GM04504 (cell line): Measurements from ENCODE around the gene FHIT.

Experiments used
- DNase-seq: peaks from one replicate; pipeline ENCODE4 v3.0.0-alpha.2; 2012; ENCODE audit warnings: low read depth

Gene FHIT

DNA sequence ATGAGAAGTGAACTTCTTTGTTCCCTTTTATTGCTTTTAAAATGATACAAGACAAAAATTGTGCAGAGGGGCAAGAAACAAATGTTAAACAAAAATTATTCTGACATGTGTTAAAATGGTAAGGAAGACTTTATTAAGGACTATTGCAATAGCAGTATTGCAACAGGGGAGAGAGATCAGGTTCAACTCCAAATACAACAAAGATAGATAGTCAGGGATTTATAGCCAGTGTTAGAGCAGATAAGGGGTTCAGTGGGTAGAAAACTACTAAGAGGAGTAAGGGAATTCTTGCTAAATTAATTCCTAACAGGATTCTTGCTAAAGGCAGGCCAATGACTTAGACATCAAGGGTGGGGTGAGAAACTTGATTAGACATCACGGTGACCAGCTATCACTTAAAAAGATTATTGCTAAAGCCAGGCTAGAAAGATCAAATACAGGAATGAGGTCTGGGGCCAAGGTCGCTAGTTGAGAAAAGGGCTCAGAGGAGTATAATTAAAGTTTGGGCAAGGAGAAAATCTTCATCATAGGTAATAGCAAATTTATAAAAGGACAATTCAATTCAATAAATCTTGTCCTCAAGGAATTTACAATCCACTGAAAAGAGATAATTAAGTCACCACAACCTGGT, 81.5 kb downstream of the FHIT start:
- no peak for DNase-seq

DNA sequence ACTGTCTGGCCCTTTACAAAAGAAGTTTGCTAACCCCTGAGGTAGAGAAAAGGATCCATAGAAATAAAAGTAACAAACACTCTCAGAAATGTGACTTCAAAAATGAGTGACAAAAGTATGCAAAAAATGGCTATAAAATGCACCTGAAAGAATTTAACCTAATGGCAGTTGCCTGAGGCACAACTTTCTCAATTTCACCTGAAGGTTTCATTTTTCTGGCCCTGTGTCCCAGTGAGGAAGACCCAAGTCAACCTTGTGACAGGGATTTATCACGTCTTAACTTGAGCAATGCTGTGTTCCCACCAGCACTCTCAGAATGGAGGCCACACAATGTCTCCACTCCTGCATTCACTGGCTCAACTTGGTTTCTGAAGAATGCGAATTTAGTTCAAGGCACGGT, 83.0 kb downstream of the FHIT start:
- DNase-seq, result no peak

GRCh38 chr3:61162965-61163364, 88.3 kb downstream of the FHIT start:
- no peak for DNase-seq

DNA sequence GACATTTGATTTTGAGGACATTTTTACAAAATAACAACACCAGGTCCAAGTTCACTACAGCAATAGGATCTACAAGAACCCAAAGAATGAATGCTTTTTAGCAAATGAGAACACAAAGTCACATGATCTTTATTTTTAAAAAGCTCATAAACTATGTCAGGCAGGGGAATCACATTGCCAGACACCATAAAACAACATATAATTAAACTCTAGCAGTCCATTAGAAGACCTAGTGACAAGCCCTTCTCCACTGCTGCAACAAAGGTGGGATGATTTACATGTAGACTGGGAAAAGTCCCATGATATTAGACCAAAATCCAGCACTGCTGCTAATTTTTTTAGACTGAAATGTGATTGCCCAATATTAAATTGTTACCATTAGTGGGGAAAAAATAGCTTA, 92.6 kb downstream of the FHIT start:
- no peak for DNase-seq

DNA sequence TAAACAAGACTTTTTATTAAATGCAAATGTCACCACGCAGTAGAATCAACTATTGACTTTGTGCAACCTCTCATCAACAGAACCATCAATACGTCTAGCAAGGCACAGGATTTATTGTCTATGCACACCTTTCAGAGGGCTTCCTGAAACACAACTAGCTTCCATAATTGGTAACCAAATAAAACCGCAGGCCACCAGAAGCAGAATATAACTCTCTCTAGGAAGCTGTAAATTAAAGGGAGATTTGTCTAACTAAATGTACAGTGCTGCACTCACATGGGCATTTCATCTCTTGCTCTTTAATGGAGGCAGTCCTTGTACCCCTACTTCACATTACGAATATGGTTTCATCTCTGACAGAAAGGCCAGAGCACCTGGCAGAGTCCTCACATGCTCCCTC, 93.0 kb downstream of the FHIT start:
- DNase-seq, result no peak

GRCh38 chr3:61157414-61157813, 93.8 kb downstream of the FHIT start:
- no peak for DNase-seq

DNA sequence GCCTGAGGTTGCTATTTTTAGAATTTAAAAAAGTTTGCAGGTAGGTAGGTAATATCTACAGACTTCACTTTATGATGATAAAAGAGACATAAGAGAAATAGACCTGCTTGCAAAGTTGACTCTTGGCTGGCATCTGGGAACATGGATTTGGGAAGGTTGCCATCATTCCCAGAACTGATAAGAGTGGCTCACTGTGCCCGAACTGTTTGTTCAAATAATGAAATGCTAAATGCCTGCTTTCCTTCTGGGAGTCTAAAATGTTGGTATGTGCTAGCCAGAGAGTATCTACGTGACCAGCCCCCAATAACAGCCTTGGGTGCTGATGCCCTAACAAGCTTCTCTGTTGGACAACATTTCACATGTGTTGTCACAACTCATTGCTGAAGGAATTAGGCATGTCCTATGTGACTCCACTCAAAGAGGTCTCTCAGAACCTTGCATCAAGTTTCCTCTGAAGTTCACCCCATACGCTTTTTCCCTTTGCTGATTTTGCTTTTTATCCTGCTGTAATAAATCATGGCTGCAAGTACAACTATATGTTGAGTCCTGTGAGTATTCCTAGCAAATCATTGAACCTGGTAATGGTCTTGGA, 95.5 kb downstream of the FHIT start:
- DNase-seq, result no peak

DNA sequence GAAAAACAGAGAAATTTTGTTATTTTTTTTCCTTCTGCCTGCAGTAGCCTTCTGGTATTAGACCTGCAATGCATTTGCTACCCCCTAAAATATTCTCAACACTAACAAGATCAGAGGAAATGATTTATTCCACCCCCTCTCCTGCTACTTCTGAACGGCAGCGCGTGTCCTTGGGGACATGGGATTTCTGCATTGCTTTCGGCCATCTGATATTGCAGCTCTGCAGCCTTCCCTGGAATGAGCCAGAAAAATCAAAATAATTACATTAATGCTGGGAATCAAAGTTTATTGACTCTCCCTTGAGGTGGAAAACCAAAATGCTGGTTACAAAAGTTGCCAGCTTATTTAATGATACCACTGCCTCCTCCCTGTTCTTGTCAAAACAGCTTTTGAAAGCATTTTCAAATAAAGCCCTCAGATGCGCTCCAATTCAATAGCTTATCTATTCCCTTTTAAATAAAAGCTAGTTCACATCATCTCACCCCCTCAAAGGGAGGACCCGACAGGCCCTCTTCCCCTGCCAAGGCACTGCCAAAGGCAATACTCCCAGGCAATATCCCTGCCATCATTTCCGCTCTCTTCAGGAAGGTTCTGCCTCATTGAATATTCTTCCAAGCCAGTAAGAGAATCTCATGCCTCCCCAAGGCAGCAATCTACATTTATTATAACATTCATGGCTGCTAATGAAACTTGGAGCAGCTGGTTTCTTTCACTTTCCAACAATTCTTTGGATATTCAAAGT, 96.6 kb downstream of the FHIT start:
- no peak for DNase-seq

- no peak for DNase-seq
Observed at GRCh38 chr3:61152071-61152470, 99.2 kb downstream of the FHIT start.

DNA sequence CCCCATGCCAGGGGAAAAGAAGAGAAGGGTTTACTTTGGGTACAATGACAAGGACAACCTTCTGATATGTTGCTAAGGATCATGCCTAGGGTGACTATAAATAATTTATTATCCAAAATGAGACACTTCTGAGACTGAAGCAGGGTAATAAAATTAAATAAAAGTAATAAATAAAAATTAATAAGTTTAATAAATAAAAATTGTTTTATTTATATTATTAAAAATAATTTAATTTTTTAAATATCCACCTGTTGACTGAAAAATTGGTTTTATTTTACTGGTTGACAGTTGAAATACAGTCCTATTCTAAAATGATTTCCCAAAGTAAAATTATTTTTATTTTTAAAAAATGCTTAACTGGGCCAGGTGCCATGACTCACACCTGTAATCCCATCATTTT, 102.0 kb downstream of the FHIT start:
- no peak for DNase-seq

DNA sequence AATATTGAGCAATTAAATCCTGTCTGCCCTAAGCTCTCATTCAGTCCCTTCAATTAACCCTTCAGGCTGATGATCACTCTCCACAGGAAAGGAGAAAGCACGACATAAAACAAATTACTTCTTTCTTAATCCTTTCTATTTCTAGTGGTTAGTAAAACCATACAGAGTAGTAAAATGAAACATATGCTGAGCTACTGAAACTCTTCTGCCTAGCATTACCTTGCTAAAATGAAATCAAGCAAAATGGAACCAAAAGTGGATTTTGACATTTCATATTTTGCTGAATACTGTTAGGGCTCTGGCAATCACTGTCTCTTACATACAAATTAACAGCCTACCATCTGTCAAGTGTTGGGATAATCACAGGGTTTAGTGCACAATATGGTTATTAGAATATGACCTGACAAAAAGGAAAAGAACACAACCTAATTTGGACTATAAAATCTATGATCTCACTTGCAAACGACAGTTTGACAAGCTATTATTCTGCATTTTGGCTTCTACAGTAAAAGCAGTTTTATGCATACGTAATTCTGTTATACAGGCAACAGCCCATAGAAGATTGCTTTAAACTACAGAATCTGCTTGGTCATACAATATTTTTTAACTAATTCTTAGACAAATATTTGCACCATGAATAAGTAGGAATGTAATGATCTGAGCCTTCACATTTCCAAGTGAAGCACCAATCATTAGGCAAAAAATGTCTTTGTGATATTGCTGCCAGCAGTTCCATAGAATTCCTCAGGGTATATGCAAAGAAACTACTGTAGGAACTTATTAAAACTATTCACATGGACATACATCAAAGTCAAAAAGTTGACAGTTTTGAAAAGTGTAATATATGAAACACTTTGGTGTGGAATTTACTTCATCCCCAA, 105.0 kb downstream of the FHIT start:
- DNase-seq, result no peak

GRCh38 chr3:61141697-61142096, 109.6 kb downstream of the FHIT start:
- DNase-seq, result no peak

DNA sequence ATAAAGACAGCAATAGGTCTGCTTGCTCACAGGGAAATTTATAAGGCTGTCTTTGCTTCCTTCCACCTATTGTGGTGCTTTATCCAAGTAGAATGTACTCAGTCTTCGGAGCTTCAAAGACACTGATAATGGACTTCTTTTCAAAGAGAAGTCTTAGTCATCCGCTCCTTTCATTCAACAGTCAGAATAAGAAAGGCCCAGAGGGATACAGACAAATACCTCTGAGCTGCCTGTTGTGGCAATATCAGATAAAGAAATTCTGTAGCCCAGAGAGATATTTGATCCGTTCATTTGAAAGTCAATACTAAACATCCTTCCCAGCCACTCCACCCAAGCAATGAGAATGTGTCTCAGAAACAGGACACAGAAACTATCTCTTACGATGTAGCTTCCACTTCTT, 110.0 kb downstream of the FHIT start:
- DNase-seq, result no peak

GRCh38 chr3:61139686-61140085, 111.6 kb downstream of the FHIT start:
- no peak for DNase-seq

DNA sequence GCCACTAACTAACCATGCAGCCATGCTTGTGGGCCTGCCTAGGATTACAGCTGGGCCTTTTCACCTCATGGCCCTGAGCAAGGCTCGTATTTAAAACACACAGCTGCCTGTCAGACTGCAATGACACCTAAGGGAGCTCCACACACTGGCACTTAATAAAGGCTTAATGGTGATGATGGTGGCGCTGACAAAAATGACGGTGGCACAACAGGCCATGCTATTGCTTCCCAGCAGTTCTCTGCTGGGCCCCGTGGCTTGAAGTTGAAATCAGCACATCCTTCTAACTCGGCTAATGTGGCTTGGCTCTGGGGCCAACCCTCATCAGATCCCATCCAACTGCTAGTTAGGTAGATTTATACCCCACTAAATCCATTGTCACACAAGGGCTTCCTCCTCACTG, 112.9 kb downstream of the FHIT start:
- DNase-seq, result no peak

GRCh38 chr3:61136191-61136590, 115.1 kb downstream of the FHIT start:
- no peak for DNase-seq

- no peak for DNase-seq
Observed at GRCh38 chr3:61134532-61134931, 116.7 kb downstream of the FHIT start.

DNA sequence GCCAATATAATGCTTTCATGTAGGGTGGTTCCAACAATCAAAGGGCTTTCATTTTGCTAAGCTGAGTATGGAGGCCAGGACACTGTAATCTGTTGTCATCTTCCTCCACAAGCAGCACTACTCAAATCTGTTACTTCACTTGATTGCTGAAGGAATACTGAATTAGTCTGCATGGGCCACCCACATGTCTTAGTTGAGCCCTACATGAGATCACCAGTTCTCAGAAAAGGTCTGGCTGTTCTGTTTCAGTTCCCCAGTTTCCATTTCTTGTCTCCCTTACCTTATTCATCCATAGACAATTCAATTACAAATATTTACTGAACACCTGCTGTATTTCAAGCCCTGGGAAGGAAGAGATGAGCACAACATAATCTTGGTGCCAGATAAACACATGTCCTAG, 119.2 kb downstream of the FHIT start:
- DNase-seq, result no peak

DNA sequence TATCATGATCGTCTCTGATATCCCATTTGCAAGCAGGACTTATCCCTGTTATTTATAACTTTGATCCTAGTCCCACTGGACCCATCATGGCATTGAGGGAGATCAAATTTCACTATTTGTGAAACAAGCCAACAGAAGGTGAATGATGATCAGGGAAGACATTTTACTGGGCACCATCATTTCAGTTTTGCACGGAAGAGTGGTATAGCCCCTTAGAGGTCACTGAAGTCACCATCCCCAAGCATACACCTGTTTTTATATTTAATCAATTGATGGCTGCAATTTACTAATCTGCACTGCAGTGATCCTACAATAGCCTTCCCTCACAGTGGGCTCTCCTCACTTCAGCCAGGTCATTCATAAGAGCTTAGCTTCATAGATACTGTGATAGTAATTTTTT, 132.4 kb downstream of the FHIT start:
- DNase-seq, result no peak

DNA sequence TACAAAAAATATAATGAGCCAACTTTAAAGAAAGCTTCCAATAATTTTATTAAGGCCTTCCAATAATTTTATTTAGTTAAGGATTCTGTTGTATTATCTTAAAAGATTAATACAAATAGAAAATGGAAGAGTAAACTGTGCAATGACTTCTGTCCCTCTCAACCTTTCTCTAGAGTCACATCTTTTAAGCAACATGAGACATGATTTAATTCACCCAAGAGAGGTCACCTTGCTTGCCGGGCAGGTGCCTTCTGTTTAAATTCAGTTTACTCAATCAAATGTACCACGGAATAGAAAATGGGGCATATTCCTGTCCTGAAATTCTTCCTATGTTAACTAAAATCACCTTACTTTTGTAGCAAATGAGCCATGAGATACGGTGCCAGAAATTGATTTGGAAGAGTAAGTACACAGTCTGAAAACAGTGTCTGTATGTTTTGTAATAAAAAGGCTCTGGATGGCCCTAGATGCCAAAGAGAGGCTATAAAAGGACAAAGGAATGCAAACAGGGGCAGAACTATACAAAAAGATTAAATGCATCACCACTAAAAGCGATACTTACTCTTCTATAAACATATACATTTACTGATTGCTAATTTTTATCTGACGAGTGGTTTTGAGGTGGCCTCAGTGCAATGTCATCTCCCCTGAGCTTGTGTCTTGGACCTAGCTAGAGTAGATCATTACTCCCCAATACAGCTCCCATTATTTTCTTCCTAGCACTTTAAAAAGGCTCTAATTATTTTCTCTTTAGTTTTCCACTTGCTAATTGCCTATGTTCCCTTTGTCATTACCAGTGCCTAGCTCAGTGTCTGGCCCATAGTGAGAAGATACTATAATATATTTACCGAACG, 134.0 kb downstream of the FHIT start:
- DNase-seq, result no peak

GRCh38 chr3:61114316-61114953, 136.8 kb downstream of the FHIT start:
- no peak for DNase-seq
